K562 treated with DMSO at 1 percent for 24 hours (cell line): Measurements from ENCODE around the gene OAT. TPM values are rescaled to one million over a fixed set of nuclear protein-coding genes. Genes with fewer than 3 reads are reported as not detected.

Source experiments
- total RNA-seq: library from RNA; unstranded; fragments of 300-600 nt; gene quantifications from 2 replicates; pipeline ENCODE4 v1.2.3, GENCODE V29; 2022; ENCODE audit warnings: low read depth; ENCODE audit not compliant: insufficient read depth

Gene OAT
- total RNA-seq = 62.6 and 75.7 TPM in 2 replicates

GRCh38 chr10:124418726-124419501, at the start of gene OAT:
TSS of gene OAT (minus strand) at chr10:124418923. CDS start at chr10:124412171, 6,752 bp downstream.

GRCh38 chr10:124461642-124462347, 43.1 kb upstream of the OAT start, which contains the start of gene LHPP:
TSS of gene LHPP (plus strand) at chr10:124461823. CDS start at chr10:124461863, 40 bp downstream.

DNA sequence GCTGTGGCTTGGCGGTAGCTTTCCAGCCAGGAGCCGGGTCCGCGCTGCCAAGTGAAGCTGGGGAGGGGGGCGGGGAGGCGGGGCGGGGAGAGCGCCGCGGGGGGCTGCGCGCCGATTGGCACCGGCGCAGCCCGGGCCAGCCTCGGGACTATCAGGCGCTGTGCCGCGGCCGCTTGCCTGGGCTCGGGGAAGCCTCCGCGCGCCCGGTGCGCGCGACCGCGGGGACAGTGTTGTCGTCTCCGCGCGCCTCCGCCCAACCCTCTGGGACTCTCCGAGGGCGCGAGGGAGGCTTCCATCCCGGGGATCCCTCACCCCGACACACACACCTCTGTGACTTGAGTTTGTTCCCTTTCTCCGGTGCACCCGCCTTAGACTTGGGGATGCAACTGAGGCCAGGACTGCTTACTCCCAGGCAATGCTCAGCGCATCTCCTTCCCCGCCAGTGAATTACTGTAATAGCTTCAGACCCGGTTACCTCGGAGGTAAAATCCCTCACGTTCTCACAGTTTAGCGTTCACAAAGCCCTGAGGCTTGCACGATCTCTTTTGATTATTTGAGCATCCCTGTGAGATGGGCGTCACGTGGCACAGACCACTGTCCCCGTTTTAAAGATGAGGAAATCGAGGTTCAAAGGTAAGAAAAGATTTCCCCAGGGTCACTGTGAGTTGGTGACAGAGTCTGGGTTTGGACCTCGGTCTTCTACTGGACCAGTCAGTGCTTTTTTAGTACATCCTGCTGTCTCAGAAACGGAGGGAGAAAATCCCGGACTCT, 31.5 kb upstream of the OAT start, which contains the start of gene NKX1-2:
NKX1-2 (minus strand) TSS at position 24 of the 771 bp plus-strand sequence. CDS start 92 bp downstream, outside the sequence.

Other genes with a start within 250 kb of the OAT start
- gene NKX1-2, start 31.1 kb upstream of the OAT start, total RNA-seq = not detected in 2 replicates
- gene LHPP, start 42.9 kb upstream of the OAT start, total RNA-seq = 8.2 and 9.1 TPM in 2 replicates